ENCODE results near the gene SLC12A7.
"Not testable (repeated sequence)": the region's sequence is repeated elsewhere in the genome, so short reads cannot be mapped to it uniquely, and the experiment has no call there.

SLC12A7 gene

GRCh38 chr5:1062761-1063568 lies 48.9 kb downstream of the SLC12A7 start:
- DNase-seq (ENCODE audit: low read depth): no peak

GRCh38 chr5:1061916-1062315 lies 49.9 kb downstream of the SLC12A7 start:
- no peak for DNase-seq (ENCODE audit: low read depth)

GRCh38 chr5:1061292-1061691 lies 50.6 kb downstream of the SLC12A7 start:
- not testable (repeated sequence) for DNase-seq (ENCODE audit: low read depth)

DNA sequence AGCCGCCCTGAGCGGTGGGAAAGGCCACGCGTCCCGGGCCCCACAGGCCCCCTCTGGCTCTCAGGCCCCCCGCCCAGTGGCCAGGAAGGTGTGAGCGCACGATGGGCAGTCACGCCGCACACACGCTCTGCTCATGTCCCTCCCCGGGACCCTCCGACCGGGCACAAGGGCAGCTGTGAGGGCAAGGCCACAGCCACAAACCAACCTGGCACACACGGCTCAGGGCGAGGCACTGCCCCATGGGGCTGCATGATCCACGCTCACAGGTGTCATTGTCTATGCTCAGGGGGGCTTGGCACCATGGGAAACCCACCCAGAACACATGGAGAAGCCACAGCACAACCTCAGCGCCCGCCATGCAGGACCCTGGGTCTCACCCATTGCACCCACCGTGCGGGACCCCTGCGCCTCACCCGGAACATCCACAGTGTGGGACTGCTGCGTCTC lies 51.3 kb downstream of the SLC12A7 start:
- DNase-seq (ENCODE audit: low read depth): no peak

DNA sequence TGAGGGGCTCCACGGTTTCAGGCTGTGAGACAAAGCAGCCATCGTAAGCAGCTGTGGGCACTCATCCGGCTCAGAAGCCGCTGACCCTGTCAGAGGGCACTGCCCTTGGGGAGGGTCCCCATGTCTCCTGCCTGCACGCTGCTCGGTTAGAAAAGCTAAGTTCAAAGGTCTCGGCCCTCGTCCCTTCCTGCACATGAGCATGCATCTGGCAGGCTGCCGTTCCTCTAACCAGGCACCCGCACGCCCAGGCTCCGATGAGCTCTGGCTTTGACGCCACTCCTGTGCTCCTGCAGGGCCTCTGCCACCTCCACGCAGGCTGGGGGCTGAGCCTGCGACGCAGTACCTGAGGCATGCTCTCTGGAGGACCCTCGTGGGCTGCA lies 52.0 kb downstream of the SLC12A7 start:
- no peak for DNase-seq (ENCODE audit: low read depth)

GRCh38 chr5:1058988-1059883 lies 52.6 kb downstream of the SLC12A7 start:
- no peak for DNase-seq (ENCODE audit: low read depth)

DNA sequence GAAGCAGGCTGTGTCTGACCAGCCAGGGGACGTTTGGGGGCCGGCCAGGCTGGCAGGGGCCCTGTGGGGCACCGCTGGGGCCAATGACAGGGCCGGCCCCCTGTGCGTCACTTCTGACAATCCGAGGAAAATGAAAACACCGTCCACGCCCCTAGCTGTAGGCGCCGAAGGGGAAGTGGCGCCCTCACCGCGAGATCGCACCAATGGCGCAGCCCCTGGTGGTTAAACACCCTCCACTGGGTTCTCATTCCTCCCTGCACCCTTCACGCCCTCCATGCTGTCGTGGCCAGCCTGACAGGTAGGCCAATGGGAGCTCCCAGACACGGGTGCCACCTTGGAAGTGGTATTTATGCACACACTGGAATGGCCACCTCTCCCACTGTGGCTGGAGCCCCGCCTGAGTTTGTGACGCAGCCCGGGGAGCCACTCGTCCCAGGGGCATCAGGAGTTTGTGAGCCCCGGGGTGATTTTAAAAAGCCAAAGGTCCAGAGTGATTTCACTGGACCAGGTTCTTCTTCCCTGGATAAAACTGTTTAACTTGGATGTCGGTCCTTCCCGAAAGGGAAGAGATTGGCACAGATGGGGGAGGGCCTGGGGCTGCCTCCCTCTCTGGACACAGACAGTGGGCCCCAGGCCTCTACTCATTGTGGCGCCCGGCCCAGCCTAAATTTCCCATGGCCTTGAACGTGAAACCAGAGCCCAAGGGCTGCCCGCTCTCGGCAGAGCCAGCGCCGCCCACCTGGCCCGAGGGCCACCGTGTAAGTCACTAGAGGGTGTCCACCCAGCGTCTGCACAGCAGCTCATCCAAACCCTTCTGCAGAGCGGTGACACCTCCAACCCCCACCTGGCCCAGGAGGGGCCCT lies 53.5 kb downstream of the SLC12A7 start:
- DNase-seq (ENCODE audit: low read depth): no peak

DNA sequence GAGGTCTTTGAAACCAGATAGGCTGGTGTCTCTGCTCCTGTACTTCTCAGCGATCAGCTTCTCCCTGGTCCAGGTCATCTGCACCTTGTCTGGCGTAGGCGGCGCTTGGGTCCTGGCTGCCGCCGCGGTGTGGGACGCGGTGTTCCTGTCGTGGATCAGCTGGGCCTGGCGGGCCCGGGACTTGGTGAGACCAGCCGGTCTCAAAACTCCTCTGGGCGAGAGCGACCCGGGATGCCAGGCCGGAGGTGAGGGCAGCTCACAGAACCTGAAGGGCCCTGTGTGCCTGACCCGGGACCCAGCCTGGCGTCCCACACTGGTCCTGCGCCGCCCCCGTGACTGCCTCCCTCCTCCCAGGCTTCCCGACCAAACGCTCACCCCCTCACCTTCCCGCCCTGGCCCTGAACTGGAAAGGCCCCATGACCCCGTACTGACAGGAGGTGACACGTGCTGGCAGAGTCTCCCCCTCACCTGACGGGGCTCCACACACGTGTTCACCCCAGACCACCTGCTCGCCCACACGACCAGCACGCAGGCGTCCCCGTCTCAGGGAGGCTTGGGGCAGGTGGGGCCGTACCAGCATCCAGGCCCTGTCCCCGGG lies 54.3 kb downstream of the SLC12A7 start:
- no peak for DNase-seq (ENCODE audit: low read depth)

GRCh38 chr5:1056611-1057484 lies 55.0 kb downstream of the SLC12A7 start:
- no peak for DNase-seq (ENCODE audit: low read depth)

DNA sequence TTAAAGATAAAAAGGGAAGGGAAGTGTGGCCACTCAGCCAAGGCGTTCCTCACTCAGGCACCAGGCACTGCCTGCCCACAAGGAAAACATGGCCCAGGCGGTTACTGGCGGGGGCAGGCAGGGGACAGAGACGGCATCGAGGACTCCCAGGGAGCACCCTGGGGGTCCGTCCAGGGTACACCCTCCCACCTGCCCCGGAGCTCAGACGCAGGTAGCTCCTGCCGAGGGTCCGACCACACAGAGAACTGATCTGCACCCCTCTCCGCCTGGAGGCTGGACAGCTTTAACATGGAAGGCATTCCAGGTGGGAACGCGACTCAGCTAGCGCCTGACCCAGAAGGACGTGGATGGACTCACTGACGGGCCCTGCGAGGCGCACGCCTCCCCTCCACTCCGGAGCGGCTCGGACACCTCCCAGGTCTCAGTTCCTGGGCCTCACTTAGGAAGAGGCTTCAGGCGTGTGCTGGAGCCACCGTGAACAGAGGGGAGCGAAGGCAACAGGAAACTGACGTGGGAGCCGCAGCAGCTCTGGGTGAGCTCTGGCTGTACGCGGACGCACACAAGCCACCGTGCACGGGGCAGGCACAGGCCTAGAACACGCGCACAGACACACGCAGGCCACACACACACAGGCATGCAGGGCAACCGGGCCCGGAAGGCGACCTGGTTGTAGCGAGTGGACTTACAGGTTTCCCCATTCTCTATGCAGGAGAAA lies 55.8 kb downstream of the SLC12A7 start:
- no peak for DNase-seq (ENCODE audit: low read depth)

DNA sequence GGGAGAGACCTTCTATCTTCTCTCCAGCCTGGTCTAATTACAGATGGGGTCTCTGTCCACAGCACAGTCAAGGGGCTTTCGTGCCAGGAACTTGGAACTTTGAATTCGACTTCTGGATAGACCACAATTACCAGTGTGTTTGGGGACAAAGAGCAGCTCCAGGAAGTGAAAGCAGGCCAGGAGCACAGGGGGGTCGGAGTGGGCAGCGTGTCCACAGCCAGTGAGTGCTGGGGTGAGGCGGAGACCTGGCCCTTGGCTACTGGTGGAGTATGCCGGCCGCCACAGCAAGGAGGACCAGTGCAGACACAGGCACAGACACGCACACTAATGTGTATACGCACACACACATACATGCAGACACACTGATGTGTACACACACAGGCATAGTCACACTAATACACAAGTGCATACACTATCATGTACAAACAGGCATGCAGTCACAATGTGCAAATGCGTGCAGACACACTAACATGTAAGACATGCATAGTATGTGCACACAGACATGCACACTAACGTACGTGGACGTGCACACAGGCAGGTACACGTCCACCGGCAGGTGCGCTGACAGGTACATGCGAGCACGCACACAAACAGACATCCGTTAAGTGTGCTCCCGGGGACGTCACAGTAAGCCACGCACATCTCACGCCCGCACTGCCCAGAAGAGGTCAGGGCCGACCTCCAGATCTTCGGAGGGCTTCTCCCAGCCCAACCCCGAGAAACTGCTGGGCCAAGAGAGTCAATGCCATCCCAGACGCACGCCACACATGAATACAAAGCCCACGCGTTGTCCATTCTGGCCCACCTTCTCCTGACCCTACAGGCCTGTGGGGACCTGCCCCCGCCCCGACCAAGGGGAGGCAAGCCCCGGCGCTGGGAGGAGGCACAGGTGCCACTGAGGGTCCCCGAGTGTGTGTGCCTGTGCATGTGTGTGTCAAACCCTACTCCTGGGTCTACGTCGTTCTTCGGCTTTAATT lies 56.8 kb downstream of the SLC12A7 start:
- no peak for DNase-seq (ENCODE audit: low read depth)

DNA sequence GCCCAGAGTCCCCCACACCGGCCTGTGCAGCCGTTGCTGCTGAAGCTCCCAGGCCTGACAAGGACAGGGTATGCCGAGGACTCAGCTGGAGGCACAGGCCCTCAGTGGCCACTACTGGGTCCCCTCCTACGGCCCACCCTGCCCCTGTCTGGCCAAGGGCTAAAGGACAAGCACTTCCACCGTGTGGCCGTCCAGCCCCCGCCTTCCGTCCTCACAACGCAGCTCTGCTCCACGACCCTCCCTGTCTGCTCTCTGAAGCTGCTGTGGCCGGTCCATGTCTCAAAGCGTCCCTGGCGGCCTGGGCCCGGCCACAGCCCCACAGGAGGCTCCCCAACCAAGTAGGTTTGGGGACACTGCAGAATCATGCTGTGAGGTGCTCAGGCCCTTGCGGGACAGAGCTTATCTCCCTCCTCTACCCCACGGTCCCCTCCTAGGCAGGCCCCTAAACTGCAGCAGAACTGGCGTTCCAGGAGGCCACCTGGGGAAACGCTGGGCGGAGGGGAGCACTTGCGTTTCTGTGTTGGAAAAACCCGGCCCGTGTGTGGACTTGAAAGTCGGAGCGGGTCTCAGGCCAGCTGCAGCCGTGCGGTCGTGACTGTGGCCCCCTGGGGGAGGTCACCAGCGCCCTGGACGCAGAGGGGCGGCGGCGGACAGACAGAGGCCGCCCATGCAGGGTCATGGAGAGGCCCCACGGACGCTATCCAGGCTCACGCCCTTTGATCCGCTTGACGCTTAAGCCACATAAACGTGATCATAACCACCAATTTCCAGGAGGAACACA lies 57.7 kb downstream of the SLC12A7 start:
- DNase-seq (ENCODE audit: low read depth): no peak

DNA sequence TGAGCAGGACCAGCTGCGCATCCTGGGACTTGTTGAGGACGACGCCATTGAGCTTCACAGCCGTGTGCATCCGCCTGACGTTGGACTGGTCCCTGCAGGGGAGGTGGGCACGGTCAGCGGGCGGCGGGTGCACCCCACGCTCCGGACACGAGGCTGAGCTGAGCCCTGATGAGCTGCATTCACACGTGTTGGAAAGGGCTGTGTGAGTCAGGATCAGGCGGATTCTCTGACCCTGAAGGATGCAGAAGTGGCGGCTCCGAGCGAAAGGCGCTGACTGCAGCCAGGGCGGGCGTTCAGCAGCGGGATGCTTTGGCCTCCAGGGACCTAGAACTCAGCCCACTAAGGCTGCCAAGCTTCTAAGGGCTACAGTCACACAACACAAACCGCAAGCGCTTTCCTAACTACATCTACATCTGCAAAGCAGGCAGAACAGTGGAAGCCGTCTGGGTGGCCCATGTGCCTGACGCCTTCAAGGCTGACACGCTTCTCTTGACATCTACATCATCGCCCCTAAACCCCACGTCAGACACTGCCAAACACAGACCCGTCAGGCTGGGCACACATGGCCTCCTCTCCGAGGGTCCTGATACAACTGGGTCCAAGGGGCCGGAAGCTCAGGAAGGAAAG lies 58.4 kb downstream of the SLC12A7 start:
- no peak for DNase-seq (ENCODE audit: low read depth)

- DNase-seq (ENCODE audit: low read depth): no peak
These were observed 59.0 kb downstream of the SLC12A7 start for GRCh38 chr5:1052641-1053390.

DNA sequence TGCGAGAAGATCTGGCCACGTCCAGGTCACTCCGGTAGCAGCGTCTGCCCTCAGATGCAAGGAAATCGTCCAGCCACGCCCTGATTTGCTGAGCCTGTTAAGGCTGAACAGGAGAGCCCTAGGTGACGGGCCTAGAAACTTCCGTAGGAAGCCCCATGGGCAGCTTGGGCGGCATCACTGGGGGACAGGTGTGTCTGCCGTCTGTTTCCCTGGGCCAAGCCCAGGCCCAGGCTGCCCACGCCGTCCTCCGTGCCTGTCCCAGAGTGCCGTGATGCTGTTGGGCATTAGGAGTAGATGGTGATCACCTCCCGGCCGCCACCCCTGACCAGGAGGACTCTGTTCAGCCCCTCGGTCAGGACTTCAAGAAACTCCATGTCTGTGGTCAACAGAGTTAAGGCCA lies 59.8 kb downstream of the SLC12A7 start:
- DNase-seq (ENCODE audit: low read depth): no peak

DNA sequence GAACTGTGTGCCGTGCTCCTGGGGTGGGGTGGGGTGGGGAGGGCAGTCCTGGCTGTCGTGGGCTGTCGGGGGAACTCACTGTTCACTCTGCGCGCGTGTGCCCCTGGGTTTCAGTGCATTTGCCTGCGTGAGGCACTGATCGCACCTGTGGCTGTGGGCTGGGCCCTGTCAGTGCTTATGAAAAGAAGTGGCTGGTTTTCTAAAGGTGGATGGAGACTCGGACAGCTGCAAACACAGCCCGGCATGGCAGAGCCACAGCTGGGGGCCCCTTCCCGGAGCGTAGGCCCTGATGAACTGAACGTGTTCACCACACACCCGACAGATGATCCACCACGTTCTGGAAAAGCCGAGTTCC lies 60.5 kb downstream of the SLC12A7 start:
- DNase-seq (ENCODE audit: low read depth): no peak
